Measurements from ENCODE around the gene HS3ST5.

DNA sequence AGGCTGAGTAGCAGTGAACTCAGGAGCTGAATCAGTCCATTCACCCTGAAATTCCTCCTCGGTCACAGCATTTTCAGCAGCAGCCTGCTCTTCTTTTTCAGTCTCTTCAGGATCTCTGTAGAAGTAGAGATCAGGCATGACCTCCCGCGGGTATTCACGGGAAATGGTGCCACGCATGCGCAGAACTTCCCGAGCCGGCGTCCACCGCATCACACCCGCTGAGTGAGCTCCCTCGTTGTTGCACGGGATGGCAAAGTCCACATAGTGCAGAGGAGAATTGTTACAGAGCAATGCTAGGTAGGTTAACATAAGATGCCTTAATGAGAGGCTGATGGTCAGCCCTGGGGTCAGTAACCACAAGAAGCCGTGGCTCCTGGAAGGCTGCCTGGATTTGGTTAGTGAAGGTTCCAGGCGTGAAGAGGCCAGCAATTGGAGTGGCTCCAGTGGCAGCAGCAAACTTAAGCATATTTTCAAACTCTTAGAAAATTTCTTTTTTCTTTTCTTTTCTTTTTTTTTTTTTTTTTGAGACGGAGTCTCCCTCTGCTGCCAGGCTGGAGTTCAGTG lies 258.4 kb downstream of the HS3ST5 start:
- TF ChIP-seq, protein P1, sequence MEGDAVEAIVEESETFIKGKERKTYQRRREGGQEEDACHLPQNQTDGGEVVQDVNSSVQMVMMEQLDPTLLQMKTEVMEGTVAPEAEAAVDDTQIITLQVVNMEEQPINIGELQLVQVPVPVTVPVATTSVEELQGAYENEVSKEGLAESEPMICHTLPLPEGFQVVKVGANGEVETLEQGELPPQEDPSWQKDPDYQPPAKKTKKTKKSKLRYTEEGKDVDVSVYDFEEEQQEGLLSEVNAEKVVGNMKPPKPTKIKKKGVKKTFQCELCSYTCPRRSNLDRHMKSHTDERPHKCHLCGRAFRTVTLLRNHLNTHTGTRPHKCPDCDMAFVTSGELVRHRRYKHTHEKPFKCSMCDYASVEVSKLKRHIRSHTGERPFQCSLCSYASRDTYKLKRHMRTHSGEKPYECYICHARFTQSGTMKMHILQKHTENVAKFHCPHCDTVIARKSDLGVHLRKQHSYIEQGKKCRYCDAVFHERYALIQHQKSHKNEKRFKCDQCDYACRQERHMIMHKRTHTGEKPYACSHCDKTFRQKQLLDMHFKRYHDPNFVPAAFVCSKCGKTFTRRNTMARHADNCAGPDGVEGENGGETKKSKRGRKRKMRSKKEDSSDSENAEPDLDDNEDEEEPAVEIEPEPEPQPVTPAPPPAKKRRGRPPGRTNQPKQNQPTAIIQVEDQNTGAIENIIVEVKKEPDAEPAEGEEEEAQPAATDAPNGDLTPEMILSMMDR (IDR thresholded peaks at IDR 0.05): no peak
- no peak for TF ChIP-seq POLR2A (IDR thresholded peaks at IDR 0.05)

Data from esophagus squamous epithelium (tissue), 4 donors.